ENCODE results near the gene C19orf53.

C19orf53 gene

GRCh38 chr19:13796301-13797057, 22.2 kb downstream of the C19orf53 start:
- no peak for DNase-seq (ENCODE audit: low read depth in 2 of 2)

GRCh38 chr19:13797058-13797440, 22.8 kb downstream of the C19orf53 start:
- no peak for DNase-seq (ENCODE audit: low read depth in 2 of 2)

- no peak for DNase-seq (ENCODE audit: low read depth in 2 of 2)
Measured at GRCh38 chr19:13797870-13798269, 23.6 kb downstream of the C19orf53 start.

GRCh38 chr19:13799669-13800068, 25.4 kb downstream of the C19orf53 start:
- DNase-seq (ENCODE audit: low read depth in 2 of 2) = no peak

- no peak for DNase-seq (ENCODE audit: low read depth in 2 of 2)
Measured at GRCh38 chr19:13803038-13803437, 28.8 kb downstream of the C19orf53 start.

GRCh38 chr19:13804830-13805683, 30.8 kb downstream of the C19orf53 start:
- no peak for DNase-seq (ENCODE audit: low read depth in 2 of 2)

GRCh38 chr19:13806728-13807127, 32.5 kb downstream of the C19orf53 start:
- DNase-seq (ENCODE audit: low read depth in 2 of 2) = no peak

- no peak for DNase-seq (ENCODE audit: low read depth in 2 of 2)
Measured at GRCh38 chr19:13807421-13808021, 33.3 kb downstream of the C19orf53 start.

GRCh38 chr19:13808856-13809255, 34.6 kb downstream of the C19orf53 start:
- no peak for DNase-seq (ENCODE audit: low read depth in 2 of 2)

- no peak for DNase-seq (ENCODE audit: low read depth in 2 of 2)
Measured at GRCh38 chr19:13812544-13812943, 38.3 kb downstream of the C19orf53 start.

GRCh38 chr19:13813147-13813546, 38.9 kb downstream of the C19orf53 start:
- no peak for DNase-seq (ENCODE audit: low read depth in 2 of 2)

GRCh38 chr19:13814550-13814949, 40.3 kb downstream of the C19orf53 start:
- no peak for DNase-seq (ENCODE audit: low read depth in 2 of 2)

- no peak for DNase-seq (ENCODE audit: low read depth in 2 of 2)
Measured at GRCh38 chr19:13817018-13817614, 42.9 kb downstream of the C19orf53 start.

- DNase-seq (ENCODE audit: low read depth in 2 of 2) = no peak
Measured at GRCh38 chr19:13817615-13818371, 43.5 kb downstream of the C19orf53 start.

GRCh38 chr19:13819238-13819637, 45.0 kb downstream of the C19orf53 start:
- DNase-seq (ENCODE audit: low read depth in 2 of 2) = no peak

GRCh38 chr19:13821292-13821691, 47.0 kb downstream of the C19orf53 start:
- no peak for DNase-seq (ENCODE audit: low read depth in 2 of 2)

GRCh38 chr19:13823256-13823655, 49.0 kb downstream of the C19orf53 start:
- DNase-seq (ENCODE audit: low read depth in 2 of 2) = no peak

- DNase-seq (ENCODE audit: low read depth in 2 of 2) = no peak
Measured at GRCh38 chr19:13823901-13824300, 49.6 kb downstream of the C19orf53 start.

- no peak for DNase-seq (ENCODE audit: low read depth in 2 of 2)
Measured at GRCh38 chr19:13824703-13825102, 50.4 kb downstream of the C19orf53 start.

GRCh38 chr19:13825489-13826441, 51.5 kb downstream of the C19orf53 start:
- DNase-seq (ENCODE audit: low read depth in 2 of 2) = no peak
